SU-DHL-6 (cell line): ENCODE data around the gene SRGAP3.
"Not testable (repeated sequence)": the region's sequence is repeated elsewhere in the genome, so short reads cannot be mapped to it uniquely, and the experiment has no call there.

Experiments
- H2AFZ ChIP-seq: fragments of 200-600 bp; sonication (generic); 2 replicates; pipeline ENCODE4 v1.6.1; 2014; ENCODE audit warnings: low read depth, mild to moderate bottlenecking, moderate library complexity, mixed read lengths, antibody characterized with exemption, low read length; ENCODE audit not compliant: severe bottlenecking
- H3F3A ChIP-seq: fragments of 200-600 bp; shearing (Covaris generic); 2 replicates; pipeline ENCODE4 v1.6.0; 2016; ENCODE audit warnings: antibody characterized with exemption, mild to moderate bottlenecking; ENCODE audit not compliant: insufficient read depth
- H3K27ac ChIP-seq: fragments of 200-600 bp; sonication (generic); 2 replicates; pipeline ENCODE4 v1.5.1; 2016; ENCODE audit warnings: low read depth, mild to moderate bottlenecking, low read length, moderate library complexity, mixed read lengths
- H3K27me3 ChIP-seq: fragments of 200-600 bp; sonication (generic), shearing (Covaris generic); 2 replicates; pipeline ENCODE4 v1.6.0; 2014; ENCODE audit warnings: mild to moderate bottlenecking, low read length
- H3K36me3 ChIP-seq: fragments of 200-600 bp; sonication (generic); 2 replicates; pipeline ENCODE4 v1.6.1; 2014; ENCODE audit warnings: mild to moderate bottlenecking, low read length, mixed read lengths
- H3K4me2 ChIP-seq: fragments of 300-600, 200-600 bp; shearing (Covaris generic), sonication (generic); 2 replicates; pipeline ENCODE4 v1.6.0; 2014; ENCODE audit warnings: low read length, low read depth, mild to moderate bottlenecking; ENCODE audit not compliant: poor library complexity, severe bottlenecking
- H3K4me3 ChIP-seq: fragments of 200-600 bp; sonication (generic); 2 replicates; pipeline ENCODE4 v1.5.1; 2014; ENCODE audit warnings: antibody characterized with exemption, low read length, mild to moderate bottlenecking, mixed read lengths; ENCODE audit not compliant: insufficient read depth, poor library complexity, severe bottlenecking
- H3K79me2 ChIP-seq: fragments of 200-600 bp; sonication (generic); 2 replicates; pipeline ENCODE4 v1.6.1; 2014; ENCODE audit warnings: mild to moderate bottlenecking, low read length, moderate library complexity; ENCODE audit not compliant: insufficient read depth
- H3K9ac ChIP-seq: fragments of 200-600 bp; sonication (generic); 2 replicates; pipeline ENCODE4 v1.7.0; 2014; ENCODE audit warnings: mild to moderate bottlenecking, low read length
- H3K9me2 ChIP-seq: fragments of 200-600 bp; sonication (generic); replicated peaks from 2 replicates; pipeline ENCODE4 v1.6.1; 2014; ENCODE audit warnings: low read length; ENCODE audit not compliant: insufficient read depth
- H3K9me3 ChIP-seq: fragments of 200-600 bp; sonication (generic); 2 replicates; pipeline ENCODE4 v1.6.1; 2014; ENCODE audit warnings: low read length, mixed read lengths; ENCODE audit not compliant: insufficient read depth
- H4K20me1 ChIP-seq: fragments of 200-600 bp; sonication (generic); 2 replicates; pipeline ENCODE4 v1.6.1; 2014; ENCODE audit warnings: low read depth, mild to moderate bottlenecking, antibody characterized with exemption, low read length, moderate library complexity, mixed read lengths
- EZH2phosphoT487 ChIP-seq: fragments of 200-600 bp; sonication (generic), shearing (Covaris generic); conservative IDR thresholded peaks from 2 replicates; pipeline ENCODE4 v1.6.1; 2018; ENCODE audit warnings: mild to moderate bottlenecking, antibody characterized with exemption, low read length, moderate library complexity, mixed read lengths
- TF ChIP-seq, protein P1 (sequence below): fragments of 200-600 bp; sonication (generic); IDR thresholded peaks from one replicate; pipeline ENCODE4 v1.5.1; 2017; ENCODE audit warnings: antibody characterized with exemption, mild to moderate bottlenecking, low read length, moderate library complexity; ENCODE audit not compliant: insufficient read depth, poor library complexity, severe bottlenecking

The SRGAP3 gene

DNA sequence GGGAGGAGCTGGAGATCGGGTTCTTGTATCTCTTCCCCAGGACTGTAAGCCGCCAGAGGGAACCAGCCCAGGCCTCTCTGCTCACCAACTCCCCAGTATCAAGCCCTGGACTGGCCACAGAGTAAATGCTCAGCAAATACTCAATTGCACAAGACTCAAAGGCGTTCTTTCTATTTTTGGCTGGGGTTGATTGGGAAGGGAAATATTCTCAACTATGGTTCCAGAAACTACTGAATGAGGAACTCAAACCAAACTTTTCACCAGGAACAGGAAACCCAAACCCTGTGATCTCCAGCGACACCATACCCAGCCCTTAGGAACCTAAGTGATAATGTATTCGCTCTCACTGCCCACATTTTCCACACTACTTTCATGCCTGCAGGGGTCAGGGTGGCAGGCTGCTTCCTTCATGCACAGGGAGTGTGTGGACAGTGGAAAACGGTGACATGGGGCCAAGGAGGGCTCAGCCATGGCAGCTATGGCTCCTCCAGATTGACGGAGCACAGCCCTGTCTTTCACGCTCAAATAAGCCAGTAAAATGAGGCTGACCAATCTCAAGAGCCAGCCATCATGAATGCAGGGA, 161.5 kb downstream of the SRGAP3 start:
- Histone ChIP-seq H3K9ac (no peak overlapping the region), H3K27ac (no peak overlapping the region), H3K36me3 (no peaks in the 10 kb centered on the region), H3K4me2 (no peak overlapping the region), H3K9me2 (no peaks in the 10 kb centered on the region), H3F3A (no peaks in the 10 kb centered on the region), H4K20me1 (no peaks in the 10 kb centered on the region), H3K27me3 (no peaks in the 10 kb centered on the region), H2AFZ (no peak overlapping the region), H3K79me2 (no peaks in the 10 kb centered on the region), H3K4me3 (no peak overlapping the region), H3K9me3 (no peaks in the 10 kb centered on the region)
- TF ChIP-seq, protein P1, sequence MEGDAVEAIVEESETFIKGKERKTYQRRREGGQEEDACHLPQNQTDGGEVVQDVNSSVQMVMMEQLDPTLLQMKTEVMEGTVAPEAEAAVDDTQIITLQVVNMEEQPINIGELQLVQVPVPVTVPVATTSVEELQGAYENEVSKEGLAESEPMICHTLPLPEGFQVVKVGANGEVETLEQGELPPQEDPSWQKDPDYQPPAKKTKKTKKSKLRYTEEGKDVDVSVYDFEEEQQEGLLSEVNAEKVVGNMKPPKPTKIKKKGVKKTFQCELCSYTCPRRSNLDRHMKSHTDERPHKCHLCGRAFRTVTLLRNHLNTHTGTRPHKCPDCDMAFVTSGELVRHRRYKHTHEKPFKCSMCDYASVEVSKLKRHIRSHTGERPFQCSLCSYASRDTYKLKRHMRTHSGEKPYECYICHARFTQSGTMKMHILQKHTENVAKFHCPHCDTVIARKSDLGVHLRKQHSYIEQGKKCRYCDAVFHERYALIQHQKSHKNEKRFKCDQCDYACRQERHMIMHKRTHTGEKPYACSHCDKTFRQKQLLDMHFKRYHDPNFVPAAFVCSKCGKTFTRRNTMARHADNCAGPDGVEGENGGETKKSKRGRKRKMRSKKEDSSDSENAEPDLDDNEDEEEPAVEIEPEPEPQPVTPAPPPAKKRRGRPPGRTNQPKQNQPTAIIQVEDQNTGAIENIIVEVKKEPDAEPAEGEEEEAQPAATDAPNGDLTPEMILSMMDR = no peak

- not testable (repeated sequence) for H2AFZ ChIP-seq, H3K79me2 ChIP-seq, H3K9me2 ChIP-seq, H3K4me3 ChIP-seq, H3K36me3 ChIP-seq, H3F3A ChIP-seq, H3K9ac ChIP-seq, H3K27me3 ChIP-seq, H3K27ac ChIP-seq, H3K4me2 ChIP-seq, H4K20me1 ChIP-seq, H3K9me3 ChIP-seq
Measured at GRCh38 chr3:9085428-9085827, 164.0 kb downstream of the SRGAP3 start.

- Histone ChIP-seq H3K9ac (no peak overlapping the region), H3K4me3 (no peak overlapping the region), H2AFZ (no peak overlapping the region), H3K36me3 (no peaks in the 10 kb centered on the region), H3K27me3 (no peaks in the 10 kb centered on the region), H4K20me1 (no peaks in the 10 kb centered on the region), H3K4me2 (no peak overlapping the region), H3K9me3 (no peaks in the 10 kb centered on the region), H3F3A (no peaks in the 10 kb centered on the region), H3K27ac (no peak overlapping the region), H3K9me2 (no peaks in the 10 kb centered on the region), H3K79me2 (no peaks in the 10 kb centered on the region)
- TF ChIP-seq EZH2phosphoT487 = no peak
- TF ChIP-seq, protein P1 = no peak
Measured at GRCh38 chr3:9081184-9081818, 168.1 kb downstream of the SRGAP3 start.

DNA sequence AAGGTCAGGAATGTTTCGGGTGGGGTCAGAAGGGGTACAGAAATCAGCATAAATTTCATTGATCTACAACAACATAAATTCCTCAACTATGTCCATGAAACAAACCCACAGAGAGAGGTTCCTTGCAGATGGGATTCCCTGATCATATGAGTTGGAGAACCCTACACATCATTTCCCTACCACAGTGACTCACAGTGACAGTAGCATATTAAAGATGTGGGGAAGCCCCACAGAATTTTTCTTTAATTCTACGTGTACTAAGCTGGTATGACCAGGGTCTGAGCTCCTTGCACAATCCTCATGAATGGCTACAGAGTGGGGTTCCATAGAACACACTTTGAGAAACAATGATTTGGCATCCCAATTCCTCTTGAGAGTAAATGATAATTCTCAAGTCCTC, 169.3 kb downstream of the SRGAP3 start:
- Histone ChIP-seq H4K20me1 (no peaks in the 10 kb centered on the region), H3K27ac (no peak overlapping the region), H3K9ac (no peak overlapping the region), H3K79me2 (no peaks in the 10 kb centered on the region), H3K9me3 (no peaks in the 10 kb centered on the region), H3K4me3 (no peak overlapping the region), H3K36me3 (no peaks in the 10 kb centered on the region), H2AFZ (no peak overlapping the region), H3K4me2 (no peak overlapping the region), H3K27me3 (no peaks in the 10 kb centered on the region), H3F3A (no peaks in the 10 kb centered on the region), H3K9me2 (no peaks in the 10 kb centered on the region)
- TF ChIP-seq, protein P1 = no peak
- no peak for TF ChIP-seq EZH2phosphoT487
